T-helper 22 cell (primary cell): ENCODE results near the gene NCOA7.
"Not testable (repeated sequence)": the region's sequence is repeated elsewhere in the genome, so short reads cannot be mapped to it uniquely, and the experiment has no call there.

Experiments used
- DNase-seq: peaks from one replicate; pipeline ENCODE4 v3.0.0-alpha.2; 2020; ENCODE audit warnings: low read depth

NCOA7 gene

DNA sequence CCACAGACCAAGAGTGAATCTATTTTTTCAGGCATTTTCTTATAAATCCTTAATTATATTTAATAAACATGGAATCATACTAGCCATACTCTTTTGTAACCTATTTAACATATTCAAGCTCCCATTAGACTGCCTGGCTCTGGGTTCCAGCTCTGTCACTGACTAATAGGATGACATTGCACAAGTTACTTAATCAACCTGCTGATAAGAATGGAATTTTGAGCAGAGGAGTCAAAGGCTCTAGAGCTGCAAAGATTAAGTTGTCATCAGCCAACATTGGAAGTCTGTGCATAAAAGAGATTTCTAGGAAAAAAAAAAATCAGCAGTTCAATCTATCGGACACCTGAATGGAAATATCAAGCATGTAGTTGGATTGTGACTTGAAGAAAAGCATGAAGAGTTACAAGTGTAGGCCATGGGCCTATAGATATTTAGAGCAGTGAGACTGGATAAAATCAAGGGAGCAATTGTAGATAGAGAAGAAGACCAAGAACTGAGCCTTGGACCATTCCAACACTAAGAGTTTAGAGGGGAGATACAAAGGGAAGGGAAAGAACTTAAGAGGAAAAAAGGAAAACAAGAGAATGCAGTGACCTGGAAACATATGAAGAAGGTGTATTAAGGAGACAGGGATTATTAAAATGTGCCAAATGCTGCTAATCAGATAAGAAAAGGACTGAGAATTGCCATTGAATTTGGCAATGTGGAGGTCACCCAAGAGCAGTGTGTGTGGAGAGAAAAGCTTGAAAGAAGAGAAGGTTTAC is 154.8 kb downstream of the NCOA7 start:
- no peak for DNase-seq

DNA sequence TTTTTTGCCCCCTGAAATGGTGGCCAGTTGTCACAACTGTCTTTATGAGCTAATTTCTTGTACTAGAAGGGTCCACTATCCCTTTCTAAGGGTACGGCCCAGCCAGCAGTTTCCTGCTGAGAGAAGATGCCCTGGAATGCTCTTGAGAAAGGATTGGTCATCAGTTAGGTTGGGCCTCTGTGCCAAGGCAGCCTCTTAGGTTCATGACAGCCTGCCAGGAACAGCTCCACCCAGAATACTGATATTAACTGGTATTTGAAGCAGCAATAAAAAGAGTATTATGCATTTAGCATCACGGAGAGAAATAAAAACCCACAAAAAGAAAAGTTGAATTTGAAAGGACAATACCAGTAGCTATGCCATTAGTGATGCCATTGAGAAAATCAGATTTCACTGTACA is 156.9 kb downstream of the NCOA7 start:
- DNase-seq = no peak

DNA sequence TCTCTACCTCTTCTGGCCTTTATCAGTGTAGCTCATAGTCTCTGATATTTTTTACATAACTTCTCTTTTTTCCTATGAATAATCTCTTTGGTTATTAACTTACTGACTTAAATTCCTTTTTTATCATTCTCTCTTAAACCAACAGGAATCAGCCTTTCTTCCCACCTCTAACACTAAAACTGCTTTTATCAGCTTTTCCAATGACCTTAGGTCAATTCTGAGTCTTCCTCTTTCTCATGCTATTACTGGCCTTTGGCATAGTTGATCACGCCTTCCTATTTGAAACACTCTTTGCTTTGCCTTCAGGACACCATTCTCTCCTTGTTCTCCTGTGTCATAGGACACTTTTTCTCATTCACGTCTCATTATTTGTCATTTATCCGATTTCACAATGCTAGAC is 157.7 kb downstream of the NCOA7 start:
- DNase-seq = no peak

DNA sequence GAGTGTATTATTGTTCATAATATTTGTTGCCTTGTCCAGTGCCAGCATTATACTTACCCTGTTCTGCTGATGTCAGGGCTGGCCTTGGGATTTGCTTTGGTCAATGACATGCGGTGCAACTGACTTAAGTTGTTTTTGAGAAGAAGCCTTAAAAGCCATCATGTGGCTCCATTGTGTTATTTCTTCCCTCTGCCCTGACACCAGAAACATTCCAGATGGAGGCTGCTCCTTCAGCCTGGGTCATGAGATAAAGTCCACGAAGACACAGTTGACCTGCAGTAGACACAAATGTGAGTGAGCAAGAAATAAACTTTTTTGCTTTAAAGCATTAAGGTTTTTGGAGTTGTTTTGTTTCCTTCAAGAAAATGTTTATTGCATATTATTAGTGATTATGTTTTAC is 158.3 kb downstream of the NCOA7 start:
- no peak for DNase-seq

DNA sequence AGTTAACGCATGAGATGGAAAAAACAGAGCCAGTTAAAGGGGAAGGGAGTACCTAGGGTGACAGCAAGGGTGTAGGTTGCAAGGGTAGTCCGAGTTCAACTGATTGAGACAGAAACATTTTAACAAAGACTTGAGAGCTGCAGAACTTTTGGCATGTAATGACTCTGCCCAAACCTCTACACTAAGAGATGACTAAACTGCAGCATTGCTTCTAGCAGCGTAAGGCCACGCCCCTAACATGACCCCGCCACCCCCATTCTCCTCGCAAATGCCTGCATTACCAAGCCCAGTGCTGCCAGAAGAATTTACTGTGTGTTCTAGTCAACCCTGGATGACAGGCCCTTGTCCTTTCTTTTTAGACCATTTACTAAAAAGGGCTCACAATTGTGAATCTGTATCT is 159.5 kb downstream of the NCOA7 start:
- no peak for DNase-seq

DNA sequence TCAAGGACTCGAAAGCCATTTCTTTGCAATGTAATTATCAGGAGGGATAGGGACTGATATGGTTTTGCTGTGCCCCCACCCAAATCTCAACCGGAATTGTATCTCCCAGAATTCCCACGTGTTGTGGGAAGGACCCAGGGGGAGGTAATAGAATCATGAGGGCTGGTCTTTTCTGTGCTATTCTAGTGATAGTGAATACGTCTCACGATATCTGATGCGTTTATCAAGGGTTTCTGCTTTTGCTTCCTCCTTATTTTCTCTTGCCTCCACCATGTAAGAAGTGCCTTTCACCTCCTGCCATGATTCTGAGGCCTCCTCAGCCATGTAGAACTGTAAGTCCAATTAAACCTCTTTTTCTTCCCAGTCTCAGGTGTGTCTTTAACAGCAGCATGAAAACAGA is 160.0 kb downstream of the NCOA7 start:
- not testable (repeated sequence) for DNase-seq

DNA sequence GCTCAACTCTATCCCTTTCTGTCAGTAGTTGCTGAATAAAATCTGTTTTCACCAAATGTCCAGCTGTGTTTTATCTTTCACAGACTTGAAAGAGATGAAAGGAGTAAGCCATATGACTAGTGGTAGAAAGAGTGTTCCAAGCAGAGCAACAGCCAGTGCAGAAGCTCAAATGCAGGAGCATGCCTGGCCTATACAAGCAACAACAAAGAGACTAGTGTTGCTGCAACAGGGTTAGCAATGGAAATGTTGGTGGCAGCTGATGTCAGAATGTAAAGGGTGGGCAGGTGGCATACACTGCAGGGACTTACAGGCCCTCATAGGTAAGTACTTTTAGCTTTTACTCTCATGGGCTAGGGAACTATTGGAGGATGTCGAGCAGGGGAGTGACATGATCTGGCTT is 160.6 kb downstream of the NCOA7 start:
- DNase-seq = no peak

DNA sequence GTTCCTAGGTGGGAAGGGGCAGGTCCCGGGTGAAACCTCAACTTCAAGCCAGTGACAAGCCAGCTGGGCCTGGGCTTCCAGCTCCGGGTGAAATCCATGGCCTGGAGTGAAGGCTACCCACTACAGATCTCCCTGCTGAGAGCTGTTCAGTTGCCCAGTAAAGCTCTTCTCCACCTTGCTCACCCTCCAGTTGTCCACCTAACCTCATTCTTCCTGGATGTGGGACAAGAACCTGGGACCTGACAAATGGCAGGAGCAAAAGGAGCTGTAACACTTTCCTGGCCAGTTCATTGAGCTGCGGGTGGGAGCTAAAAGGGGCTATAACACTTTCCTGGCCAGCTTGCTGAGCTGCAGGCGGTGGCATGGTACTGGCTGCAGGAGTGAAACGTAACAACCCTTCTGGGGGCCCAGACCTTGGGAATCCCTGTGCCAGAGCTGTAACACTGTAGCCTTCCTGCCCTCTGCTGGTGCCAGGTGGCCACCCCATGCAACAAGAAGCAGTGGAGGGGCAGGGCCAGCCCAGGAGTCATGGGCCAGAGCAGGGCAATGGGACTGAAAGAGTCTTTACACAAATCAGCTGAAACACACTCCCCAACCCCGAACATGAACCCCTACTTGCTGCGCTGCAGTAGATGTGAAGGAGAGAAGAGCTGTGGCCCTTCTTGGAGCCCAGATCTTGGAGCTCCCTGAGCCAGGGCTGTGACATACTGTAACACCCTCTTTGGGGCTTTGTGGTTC is 162.2 kb downstream of the NCOA7 start:
- no peak for DNase-seq

DNA sequence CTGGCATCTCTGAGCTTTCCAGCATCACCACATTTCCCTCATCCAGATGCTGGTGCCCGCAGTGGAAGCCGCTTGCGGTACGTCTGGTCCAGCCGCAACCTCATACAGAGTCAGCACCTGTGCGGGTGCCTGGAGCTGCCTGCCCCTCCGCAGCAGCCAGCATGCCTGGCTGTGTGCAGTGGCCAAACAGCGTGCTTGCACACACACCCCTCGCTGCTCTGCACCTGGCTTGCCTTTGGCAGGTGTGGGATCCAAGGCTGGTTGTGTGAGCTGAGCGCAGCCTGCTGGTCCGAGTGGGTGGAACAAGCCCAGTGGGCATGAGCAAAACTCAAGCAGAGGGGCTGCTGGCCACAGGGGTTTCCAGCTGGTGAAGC is 162.7 kb downstream of the NCOA7 start:
- DNase-seq = no peak

DNA sequence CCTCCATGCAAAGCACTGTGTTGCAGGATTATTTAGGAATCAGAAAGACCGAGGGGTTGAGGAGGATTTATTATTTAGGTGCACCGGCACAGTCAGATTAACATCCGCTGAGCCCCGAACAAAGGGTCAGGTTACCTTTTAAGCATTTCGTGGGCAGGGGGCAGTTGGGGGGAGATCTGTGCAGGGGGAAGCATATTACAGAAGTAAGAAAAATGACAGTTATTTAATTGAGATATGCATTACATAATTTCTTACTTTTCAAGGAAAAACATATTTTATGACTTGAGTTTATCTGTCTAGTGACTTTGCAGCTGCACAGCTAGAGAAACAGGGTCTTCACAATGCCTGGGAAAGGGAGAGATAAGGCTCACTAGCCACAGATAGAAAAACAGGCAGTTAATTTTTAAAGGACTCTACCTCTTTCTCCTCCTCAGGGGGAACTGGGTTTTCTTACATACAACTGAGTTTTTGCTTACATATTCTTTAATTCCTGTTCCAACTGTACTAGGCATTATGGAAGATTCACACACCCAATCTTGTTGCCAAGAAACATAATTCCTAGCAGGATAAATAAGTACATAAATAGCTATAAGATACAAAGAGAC is 164.1 kb downstream of the NCOA7 start:
- DNase-seq = no peak

DNA sequence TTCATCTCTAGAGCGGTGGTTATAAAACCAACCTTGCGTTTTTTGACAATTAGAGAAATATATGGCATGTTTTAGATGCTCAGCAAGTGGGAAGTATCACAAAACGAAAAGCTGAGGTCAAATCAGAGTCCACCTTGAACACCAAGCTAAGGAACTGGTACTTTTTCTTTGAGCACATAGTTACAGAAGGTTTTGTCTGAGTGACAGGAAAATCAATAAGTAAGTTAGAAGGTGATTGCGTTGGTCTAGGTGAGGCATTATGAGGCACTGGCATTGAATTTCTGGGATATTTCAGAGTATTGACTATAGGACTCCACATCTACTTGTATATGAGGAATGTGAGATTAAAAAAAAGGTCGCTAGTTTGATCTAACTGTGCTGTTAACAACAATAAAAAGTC is 165.2 kb downstream of the NCOA7 start:
- no peak for DNase-seq

DNA sequence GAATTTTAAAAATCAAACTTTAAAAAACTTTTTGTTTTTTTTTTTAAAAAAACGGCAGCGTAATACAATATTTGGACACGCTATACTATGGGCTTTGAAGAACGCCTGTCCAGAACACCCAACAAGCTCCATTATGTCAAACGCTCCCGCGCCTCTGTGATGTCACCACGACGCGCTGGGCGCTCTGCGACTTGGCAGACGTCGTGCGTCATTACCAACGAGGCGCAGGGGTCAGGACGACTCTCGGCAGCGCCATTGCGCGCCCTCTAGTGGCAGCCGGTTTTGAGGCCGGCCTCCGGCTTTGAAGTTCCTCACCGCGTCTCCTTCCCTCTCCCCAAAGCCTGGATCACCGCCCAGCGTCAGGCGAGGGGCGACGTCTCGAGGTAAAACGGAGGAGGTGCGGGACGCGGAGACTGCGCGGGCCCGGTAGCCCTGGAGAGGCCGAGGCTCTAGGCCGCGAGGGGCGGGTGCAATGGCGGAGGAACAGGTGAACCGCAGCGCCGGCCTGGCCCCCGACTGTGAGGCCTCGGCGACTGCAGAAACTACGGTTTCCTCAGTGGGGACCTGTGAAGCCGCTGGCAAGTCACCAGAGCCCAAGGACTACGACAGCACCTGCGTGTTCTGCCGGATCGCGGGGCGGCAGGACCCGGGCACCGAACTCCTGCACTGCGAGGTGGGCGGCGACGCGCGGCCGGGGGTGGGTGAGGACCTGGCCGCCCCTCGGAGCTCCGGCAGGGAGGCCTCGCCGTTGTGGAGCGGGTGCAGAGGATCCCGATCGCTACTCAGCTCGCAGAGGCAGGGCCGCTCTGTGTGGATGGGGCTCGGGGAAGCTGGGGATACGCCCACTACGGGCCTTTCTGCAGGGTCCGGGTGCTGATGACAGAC is 166.0 kb downstream of the NCOA7 start, which contains the start of gene HINT3:
TSS of gene HINT3 (plus strand) at position 265 of the 885 bp plus-strand sequence. CDS start at position 473, 208 bp downstream.
- peak; percentile 92 for DNase-seq

DNA sequence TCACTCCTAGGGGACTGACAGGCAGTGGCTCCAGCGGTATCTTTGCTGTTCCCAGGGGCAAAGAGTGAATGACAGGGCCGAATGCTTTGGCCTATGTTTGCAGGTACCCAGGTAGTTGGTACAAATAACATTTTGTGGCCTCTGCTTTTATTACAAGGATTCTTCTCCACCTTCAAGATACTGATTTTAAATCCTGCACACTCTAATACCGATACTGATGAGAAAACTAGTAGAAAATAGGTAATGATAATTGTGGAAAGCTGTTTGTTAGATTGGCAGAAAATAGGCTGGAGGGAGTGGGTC is 166.6 kb downstream of the NCOA7 start:
- DNase-seq = no peak

DNA sequence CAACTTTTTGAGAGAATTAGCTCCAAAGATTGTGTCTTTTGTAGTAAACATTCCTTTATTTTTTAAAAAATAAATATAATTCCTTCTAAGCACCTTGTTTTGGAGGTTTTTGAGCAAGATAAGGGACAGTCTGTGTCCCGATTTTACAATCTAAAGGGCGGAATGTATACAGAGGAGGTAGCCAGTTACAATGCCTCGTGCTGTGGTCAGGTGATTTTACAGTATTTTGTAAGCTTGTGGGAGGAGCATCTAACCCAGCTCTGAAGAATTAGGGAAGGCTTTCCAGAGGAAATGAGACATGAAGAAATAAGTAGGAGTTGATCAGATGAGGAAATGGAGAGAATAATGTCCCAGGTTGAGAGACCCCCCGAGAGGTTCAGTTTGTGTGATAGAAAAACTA is 167.1 kb downstream of the NCOA7 start:
- DNase-seq = no peak

DNA sequence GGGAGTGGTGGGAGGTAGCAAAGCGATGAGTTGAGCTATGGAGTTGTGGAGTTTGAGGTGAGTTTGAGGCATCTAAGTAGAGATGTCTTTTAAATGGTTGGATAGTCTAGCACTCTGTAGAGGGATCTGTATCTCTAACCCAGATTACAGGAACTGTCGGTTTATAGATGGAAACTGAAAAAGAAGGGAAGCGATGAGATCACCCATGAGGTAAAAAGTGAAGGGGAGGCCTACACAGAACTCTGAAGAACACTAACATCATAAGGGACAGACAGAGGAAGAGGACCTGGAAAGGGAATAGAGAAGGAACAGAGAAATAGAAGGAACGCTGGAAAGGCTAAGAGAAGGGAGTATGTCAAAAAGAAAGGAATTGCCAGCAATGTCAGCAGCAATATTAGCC is 168.3 kb downstream of the NCOA7 start:
- no peak for DNase-seq

DNA sequence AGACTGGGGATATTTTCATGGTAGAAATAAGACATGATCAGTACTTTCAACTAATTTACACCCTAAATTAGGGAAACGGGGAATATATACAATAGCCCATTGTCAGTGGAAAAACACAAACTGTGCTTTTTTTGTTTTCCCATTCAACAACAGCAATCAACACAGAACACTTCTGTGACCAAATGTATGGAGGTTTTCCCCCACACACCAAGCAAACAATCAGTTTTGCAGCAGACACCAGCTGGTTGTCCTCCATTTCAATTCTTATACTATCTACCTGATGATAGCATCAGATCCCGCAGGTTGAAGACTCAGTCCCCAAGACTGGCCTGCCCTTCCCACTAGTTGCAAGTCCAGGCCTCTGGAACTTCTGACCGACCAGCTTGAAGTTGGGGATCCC is 170.4 kb downstream of the NCOA7 start:
- DNase-seq = no peak

DNA sequence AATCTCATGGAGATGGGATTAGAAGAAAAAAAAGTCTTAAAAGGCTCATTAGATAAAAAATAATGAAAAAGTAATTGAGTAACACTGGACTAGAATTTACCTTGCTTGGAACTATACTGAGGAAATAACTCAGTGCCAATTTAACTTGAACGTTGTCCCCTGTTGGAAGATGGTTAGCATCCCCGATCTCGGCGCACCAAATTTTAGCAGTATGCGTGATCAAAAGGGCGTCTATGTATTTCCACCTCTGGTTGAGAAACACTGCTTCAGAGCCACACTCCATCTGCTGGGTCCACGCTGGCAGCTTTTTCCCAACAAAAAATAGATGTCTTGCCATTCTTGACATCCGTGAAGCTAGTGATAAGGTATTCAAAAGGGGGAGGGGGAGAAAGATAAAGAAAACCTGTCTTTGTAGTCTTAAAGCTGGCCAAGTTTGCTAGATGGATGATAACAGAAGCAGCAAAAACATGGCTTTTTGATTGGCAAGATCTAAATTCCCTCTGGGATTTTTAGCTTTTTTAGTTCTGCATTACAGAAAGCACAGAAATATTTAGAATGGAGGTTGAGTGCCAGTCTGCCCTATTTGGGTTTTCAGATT is 172.2 kb downstream of the NCOA7 start:
- DNase-seq = no peak

DNA sequence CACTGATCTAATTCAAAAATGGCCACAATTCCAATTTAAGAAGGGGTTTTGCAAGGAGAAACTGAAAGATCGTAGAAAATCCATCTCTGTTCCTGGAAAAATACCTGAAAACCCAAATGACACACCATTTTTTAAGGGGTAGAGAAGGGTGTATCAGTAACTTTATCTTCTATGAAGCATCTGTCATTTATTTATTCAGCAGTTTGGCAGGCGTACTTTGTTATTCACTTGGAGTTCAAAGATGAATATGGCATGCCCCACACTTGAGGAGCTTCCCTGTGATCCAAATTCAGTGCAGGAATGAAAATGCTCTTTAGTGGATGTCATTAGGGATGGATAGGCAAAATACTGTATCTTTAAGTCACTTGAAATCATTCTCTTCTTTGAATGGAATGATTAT is 173.1 kb downstream of the NCOA7 start:
- DNase-seq = no peak

DNA sequence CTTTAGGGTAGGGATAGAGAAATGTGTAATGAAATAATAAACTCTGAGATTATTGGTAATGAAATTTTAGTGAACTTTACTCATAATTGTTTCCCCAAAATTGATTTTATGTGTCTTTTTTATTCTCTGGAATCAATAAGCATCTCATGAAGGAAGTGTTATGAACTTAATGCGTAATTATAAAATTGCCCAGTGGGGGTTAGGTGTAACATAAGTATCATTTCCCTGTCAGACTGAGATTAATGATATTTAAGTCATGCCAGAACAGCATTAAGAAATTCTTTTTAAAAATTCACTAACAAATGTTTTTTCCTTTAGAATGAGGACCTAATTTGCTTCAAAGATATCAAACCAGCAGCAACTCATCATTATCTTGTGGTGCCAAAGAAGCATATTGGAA is 175.8 kb downstream of the NCOA7 start:
- DNase-seq = no peak

DNA sequence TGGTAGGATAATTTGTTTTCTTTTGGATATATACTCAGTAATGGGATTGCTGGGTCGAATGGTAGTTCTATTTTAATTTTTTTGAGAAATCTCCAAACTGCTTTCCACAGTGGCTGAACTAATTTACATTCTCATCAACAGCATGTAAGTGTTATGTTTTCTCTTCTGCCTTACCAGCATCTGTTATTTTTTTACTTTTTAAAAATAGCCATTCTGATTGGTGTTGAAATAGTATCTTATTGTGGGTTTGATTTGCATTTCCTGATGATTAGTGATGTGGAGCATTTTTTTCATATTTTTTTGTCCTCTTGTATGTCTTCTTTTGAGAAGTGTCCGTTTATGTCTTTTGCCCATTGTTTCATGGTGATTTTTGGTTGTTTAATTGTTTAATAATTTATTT is 177.7 kb downstream of the NCOA7 start:
- no peak for DNase-seq

DNA sequence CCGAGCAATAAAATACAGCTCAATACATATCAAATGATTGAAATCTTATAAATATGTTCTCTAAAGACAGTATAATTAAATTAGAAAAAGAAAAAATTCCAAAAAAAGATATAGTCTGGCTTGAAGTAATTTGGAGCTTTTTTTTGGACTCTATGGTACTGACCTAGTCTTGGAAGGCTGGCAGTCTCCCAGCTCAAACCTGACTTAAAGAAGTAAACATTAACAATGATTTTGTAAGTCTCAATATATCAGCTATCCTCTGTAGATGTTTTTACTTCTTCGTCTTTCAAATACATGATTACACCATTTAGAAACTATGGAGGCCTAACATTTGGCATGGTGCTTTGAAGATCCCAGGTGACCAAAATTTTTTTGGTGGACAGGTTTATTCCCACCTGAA is 180.0 kb downstream of the NCOA7 start:
- DNase-seq = no peak

DNA sequence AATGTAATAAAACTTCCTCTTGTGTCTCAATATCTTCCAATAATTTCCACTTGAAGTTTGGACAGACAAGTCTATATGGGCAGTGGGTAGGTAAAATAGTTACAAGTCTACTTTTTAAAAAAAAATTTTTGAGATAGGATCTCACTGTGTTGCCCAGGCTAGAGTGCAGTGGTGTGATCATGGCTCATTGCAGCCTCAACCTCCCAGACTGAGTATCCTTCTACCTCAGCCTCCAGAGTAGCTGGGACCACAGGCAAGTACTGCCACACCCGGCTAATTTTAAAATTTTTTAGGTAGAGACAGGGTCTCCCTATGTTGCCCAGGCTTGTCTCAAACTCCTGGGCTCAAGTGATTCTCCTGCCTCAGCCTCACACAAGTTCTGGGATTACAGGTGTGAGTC is 181.7 kb downstream of the NCOA7 start:
- DNase-seq = not testable (repeated sequence)
